ENCODE results near the gene MAN2A1. TPM values are rescaled to one million over a fixed set of nuclear protein-coding genes. Genes with fewer than 3 reads are reported as not detected.

Gene MAN2A1
- polyA plus RNA-seq, 1 donor (not counting 4 experiments of a cell fraction or from before 2014, with no cell fraction given) = 63.8 TPM

- Histone ChIP-seq H3K4me1 (ENCODE audit: control insufficient read depth, extremely low read depth, insufficient read depth, low read length) (no peaks in the 10 kb centered on the region), H3K36me3 (ENCODE audit: control insufficient read depth in 2 of 2, extremely low read depth in 1 of 2, insufficient read depth in 2 of 2, low read length in 2 of 2) (peaks cover 8 to 9% of the 10 kb centered on the region in 2 experiments), H3K27ac (ENCODE audit: control insufficient read depth, insufficient read depth, low read length) (no peak overlapping the region), H3K4me3 (ENCODE audit: control insufficient read depth in 2 of 3, extremely low read depth in 1 of 3, insufficient read depth in 2 of 3, low read depth in 1 of 3, low read length in 3 of 3) (no peak overlapping the region), H4K20me1 (ENCODE audit: control insufficient read depth, extremely low read depth, insufficient read depth, low read length) (peaks cover 3% of the 10 kb centered on the region), H3K9me3 (ENCODE audit: control insufficient read depth, low read depth, low read length) (no peaks in the 10 kb centered on the region), H3K79me2 (ENCODE audit: control insufficient read depth, insufficient read depth, low read length) (no peaks in the 10 kb centered on the region), H2AFZ (ENCODE audit: control insufficient read depth, low read length) (no peak overlapping the region), H3K4me2 (ENCODE audit: control insufficient read depth, extremely low read depth, insufficient read depth, low read depth, low read length) (no peak overlapping the region), H3K9me1 (ENCODE audit: control insufficient read depth, extremely low read depth, insufficient read depth, low read length) (no peaks in the 10 kb centered on the region), H3K9ac (ENCODE audit: control insufficient read depth, extremely low read depth, insufficient read depth, low read length) (no peak overlapping the region), H3K27me3 (ENCODE audit: control insufficient read depth, extremely low read depth, insufficient read depth, low read length) (no peaks in the 10 kb centered on the region)
- DNase-seq (ENCODE audit: low read depth, low spot score) (no peak), FAIRE-seq (no peak)
- dilution Hi-C loops (cut with MboI; ENCODE audit: extremely low pct_ligation_motif_present, low sequenced_read_pairs) = no loop called here
- TF ChIP-seq EZH2 (IDR thresholded peaks at IDR 0.05; ENCODE audit: low read length) (no peak), CTCF (optimal IDR thresholded peaks at IDR 0.05 in 1 of 3, IDR thresholded peaks at IDR 0.05 in 1 of 3, conservative IDR thresholded peaks at IDR 0.05 in 1 of 3; ENCODE audit: extremely low read depth in 1 of 3, insufficient read depth in 2 of 3, low read length in 3 of 3) (no peak)
Measured at GRCh38 chr5:109855056-109855455, 165.3 kb downstream of the MAN2A1 start.

GRCh38 chr5:109857405-109858031 is 167.8 kb downstream of the MAN2A1 start:
- no peaks in the 10 kb centered on the region for H3K79me2 ChIP-seq (ENCODE audit: control insufficient read depth, insufficient read depth, low read length)
- H3K27me3 ChIP-seq (ENCODE audit: control insufficient read depth, extremely low read depth, insufficient read depth, low read length) = no peaks in the 10 kb centered on the region
- H3K9ac ChIP-seq (ENCODE audit: control insufficient read depth, extremely low read depth, insufficient read depth, low read length) = no peak overlapping the region
- FAIRE-seq = no peak
- no peak for DNase-seq (ENCODE audit: low read depth, low spot score)
- no peaks in the 10 kb centered on the region for H3K9me1 ChIP-seq (ENCODE audit: control insufficient read depth, extremely low read depth, insufficient read depth, low read length)
- H2AFZ ChIP-seq (ENCODE audit: control insufficient read depth, low read length) = no peak overlapping the region
- H3K9me3 ChIP-seq (ENCODE audit: control insufficient read depth, low read depth, low read length) = no peaks in the 10 kb centered on the region
- no peak overlapping the region for H3K27ac ChIP-seq (ENCODE audit: control insufficient read depth, insufficient read depth, low read length)
- TF ChIP-seq CTCF (optimal IDR thresholded peaks at IDR 0.05 in 1 of 3, IDR thresholded peaks at IDR 0.05 in 1 of 3, conservative IDR thresholded peaks at IDR 0.05 in 1 of 3; ENCODE audit: extremely low read depth in 1 of 3, insufficient read depth in 2 of 3, low read length in 3 of 3) (no peak), EZH2 (IDR thresholded peaks at IDR 0.05; ENCODE audit: low read length) (no peak)
- dilution Hi-C loops (cut with MboI; ENCODE audit: extremely low pct_ligation_motif_present, low sequenced_read_pairs) = no loop called here
- peaks cover 5 to 9% of the 10 kb centered on the region in 2 experiments for H3K36me3 ChIP-seq (ENCODE audit: control insufficient read depth in 2 of 2, extremely low read depth in 1 of 2, insufficient read depth in 2 of 2, low read length in 2 of 2)
- H3K4me1 ChIP-seq (ENCODE audit: control insufficient read depth, extremely low read depth, insufficient read depth, low read length) = no peaks in the 10 kb centered on the region
- H3K4me2 ChIP-seq (ENCODE audit: control insufficient read depth, extremely low read depth, insufficient read depth, low read depth, low read length) = no peak overlapping the region
- H4K20me1 ChIP-seq (ENCODE audit: control insufficient read depth, extremely low read depth, insufficient read depth, low read length) = no peaks in the 10 kb centered on the region
- H3K4me3 ChIP-seq (ENCODE audit: control insufficient read depth in 2 of 3, extremely low read depth in 1 of 3, insufficient read depth in 2 of 3, low read depth in 1 of 3, low read length in 3 of 3) = no peak overlapping the region

Data from keratinocyte (primary cell).